Lung (tissue), 12 donors: ENCODE measurements around the gene HOXB1. TPM values are rescaled to one million over a fixed set of nuclear protein-coding genes. Genes with fewer than 3 reads are reported as not detected.

Source experiments
- ATAC-seq: fragments of 200-7000 bp; cut with Tn5 transposase; one replicate; pipeline ENCODE4 v1.9.1; 2020; ENCODE audit warnings: moderate number of reproducible peaks; ENCODE audit not compliant: insufficient read depth, low FRiP score
- DNase-seq, 3 donors: peaks; one replicate each; pipeline ENCODE4 v3.0.0-alpha.2; 2013 to 2017
- H3K27ac ChIP-seq, 2 donors: one replicate each; pipeline ENCODE4 v1.5.1; 2013; ENCODE audit warnings: mild to moderate bottlenecking in 2 of 2, moderate library complexity in 2 of 2, control low read depth in 1 of 2, inconsistent platforms in 1 of 2, low read depth in 1 of 2, low read length in 1 of 2
- H3K27me3 ChIP-seq, 3 donors: one replicate each; pipeline ENCODE4 v1.5.1; 2013; ENCODE audit warnings: low read length in 2 of 3; ENCODE audit not compliant: control insufficient read depth in 3 of 3, insufficient read depth in 3 of 3
- H3K36me3 ChIP-seq, 4 donors: one replicate each; pipeline ENCODE4 v1.5.1; 2013; ENCODE audit warnings: low read length in 4 of 4, mild to moderate bottlenecking in 1 of 4, moderate library complexity in 1 of 4; ENCODE audit not compliant: control insufficient read depth in 4 of 4, insufficient read depth in 4 of 4
- H3K4me1 ChIP-seq, 5 donors: one replicate each; pipeline ENCODE4 v1.5.1; 2013; ENCODE audit warnings: low read length in 5 of 5, mild to moderate bottlenecking in 2 of 5, moderate library complexity in 1 of 5; ENCODE audit not compliant: control insufficient read depth in 5 of 5, insufficient read depth in 5 of 5
- H3K4me3 ChIP-seq: one replicate; pipeline ENCODE4 v1.5.1; 2013; ENCODE audit warnings: mild to moderate bottlenecking, control low read depth, moderate library complexity
- H3K9ac ChIP-seq, 2 donors: one replicate each; pipeline ENCODE4 v1.5.1; 2013; ENCODE audit warnings: low read length in 2 of 2, control low read depth in 1 of 2; ENCODE audit not compliant: insufficient read depth in 1 of 2
- H3K9me3 ChIP-seq, 4 donors: one replicate each; pipeline ENCODE4 v1.5.1; 2013; ENCODE audit warnings: low read length in 3 of 4, mild to moderate bottlenecking in 1 of 4, moderate library complexity in 1 of 4; ENCODE audit not compliant: control insufficient read depth in 4 of 4, insufficient read depth in 3 of 4
- WGBS, 2 donors: extraction: QIAGEN DNeasy Blood & Tissue Kit; methylation state at CpG; one replicate each; pipeline ENCODE4 v1.1.7; 2013; 5-methylcytosine and 5-hydroxymethylcytosine counted together
- polyA plus RNA-seq, 2 donors: library from polyadenylated mRNA; stranded (reverse); fragments of 200-250 nt; gene quantifications; one replicate each; pipeline ENCODE4 v1.2.1, GENCODE V29; 2013
- total RNA-seq, 2 donors: library from RNA; depleted of rRNA in 1 of 2; stranded (reverse); fragments of >200 nt in 1 of 2; gene quantifications; one replicate each; pipeline ENCODE4 v1.2.1, GENCODE V29; 2014 to 2021
- TF ChIP-seq, protein P1 (sequence below): IDR thresholded peaks from 2 replicates; pipeline ENCODE4 v1.5.1; 2012; ENCODE audit warnings: mild to moderate bottlenecking; ENCODE audit errors: control extremely low read depth, extremely low read depth
- donor health status: control.
- donor health status: control.
- donor health status: Bipolar disorder and iron deficiency.
- donor health status: healthy.
- donor health status: DM: yes; HTN: yes; CAD: no.

Gene HOXB1
- total and polyA plus RNA-seq, 4 donors: not detected

- ATAC-seq: no peak
- H3K9ac ChIP-seq: peak overlapping the region in 1 of 2 donors; percentile 96
These were observed 21.8 kb upstream of the HOXB1 start for GRCh38 chr17:48552466-48553189.

GRCh38 chr17:48551596-48552465 lies 21.0 kb upstream of the HOXB1 start:
- TF ChIP-seq, protein P1, sequence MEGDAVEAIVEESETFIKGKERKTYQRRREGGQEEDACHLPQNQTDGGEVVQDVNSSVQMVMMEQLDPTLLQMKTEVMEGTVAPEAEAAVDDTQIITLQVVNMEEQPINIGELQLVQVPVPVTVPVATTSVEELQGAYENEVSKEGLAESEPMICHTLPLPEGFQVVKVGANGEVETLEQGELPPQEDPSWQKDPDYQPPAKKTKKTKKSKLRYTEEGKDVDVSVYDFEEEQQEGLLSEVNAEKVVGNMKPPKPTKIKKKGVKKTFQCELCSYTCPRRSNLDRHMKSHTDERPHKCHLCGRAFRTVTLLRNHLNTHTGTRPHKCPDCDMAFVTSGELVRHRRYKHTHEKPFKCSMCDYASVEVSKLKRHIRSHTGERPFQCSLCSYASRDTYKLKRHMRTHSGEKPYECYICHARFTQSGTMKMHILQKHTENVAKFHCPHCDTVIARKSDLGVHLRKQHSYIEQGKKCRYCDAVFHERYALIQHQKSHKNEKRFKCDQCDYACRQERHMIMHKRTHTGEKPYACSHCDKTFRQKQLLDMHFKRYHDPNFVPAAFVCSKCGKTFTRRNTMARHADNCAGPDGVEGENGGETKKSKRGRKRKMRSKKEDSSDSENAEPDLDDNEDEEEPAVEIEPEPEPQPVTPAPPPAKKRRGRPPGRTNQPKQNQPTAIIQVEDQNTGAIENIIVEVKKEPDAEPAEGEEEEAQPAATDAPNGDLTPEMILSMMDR: no peak
- H3K4me1 ChIP-seq: peaks cover 0 to 76% (median 10%) of the 10 kb centered on the region in 5 donors
- peaks cover 0 to 18% (median 4%) of the 10 kb centered on the region in 4 donors for H3K36me3 ChIP-seq
- H3K4me3 ChIP-seq: no peak overlapping the region
- H3K27me3 ChIP-seq: peaks cover 0 to 69% (median 0%) of the 10 kb centered on the region in 3 donors
- WGBS, 2 donors: 52 to 71% methylated on average over 46 to 47 of the region's 47 CpGs
- ATAC-seq: no peak
- peak; percentile 50 to 63 (median 57) for DNase-seq
- H3K9ac ChIP-seq: peak overlapping the region in 1 of 2 donors; percentile 67
- peaks cover 0 to 3% (median 0%) of the 10 kb centered on the region in 4 donors for H3K9me3 ChIP-seq
- peak overlapping the region in 1 of 2 donors; percentile 87 for H3K27ac ChIP-seq

More at GRCh38 chr17:48552466-48553189, 21.8 kb upstream of the HOXB1 start:
- Histone ChIP-seq H3K36me3 (peaks cover 0 to 18% (median 4%) of the 10 kb centered on the region in 4 donors), H3K9me3 (peaks cover 0 to 3% (median 0%) of the 10 kb centered on the region in 4 donors), H3K27me3 (peaks cover 0 to 61% (median 0%) of the 10 kb centered on the region in 3 donors), H3K4me3 (no peak overlapping the region), H3K27ac (peak overlapping the region in 1 of 2 donors; percentile 87), H3K4me1 (peaks cover 0 to 81% (median 10%) of the 10 kb centered on the region in 5 donors)
- TF ChIP-seq, protein P1: no peak
- DNase-seq: peak; percentile 84 to 90 (median 88)
- WGBS, 2 donors: 39 to 68% methylated on average over 10 to 11 of the region's 11 CpGs

GRCh38 chr17:48551214-48551555 lies 20.4 kb upstream of the HOXB1 start:
- DNase-seq (peak; percentile 66 to 70 (median 70)), ATAC-seq (no peak)
- H3K4me3 ChIP-seq: no peak overlapping the region
- H3K9ac ChIP-seq: peak overlapping the region in 1 of 2 donors; percentile 67
- TF ChIP-seq, protein P1: no peak
- H3K4me1 ChIP-seq: peaks cover 0 to 76% (median 10%) of the 10 kb centered on the region in 5 donors
- peaks cover 0 to 3% (median 0%) of the 10 kb centered on the region in 4 donors for H3K9me3 ChIP-seq
- peak overlapping the region in 1 of 2 donors; percentile 87 for H3K27ac ChIP-seq
- peaks cover 0 to 72% (median 0%) of the 10 kb centered on the region in 3 donors for H3K27me3 ChIP-seq
- 59 to 76% methylated on average over 19 of the region's 19 CpGs for WGBS, 2 donors
- H3K36me3 ChIP-seq: peaks cover 0 to 18% (median 4%) of the 10 kb centered on the region in 4 donors
